ENCODE data around the gene MYLK. TPM values are rescaled to one million over a fixed set of nuclear protein-coding genes. Genes with fewer than 3 reads are reported as not detected.
A peak's percentile ranks its signal among the peaks of the same experiment; 100 is the strongest.
"Not testable (repeated sequence)": the region's sequence is repeated elsewhere in the genome, so short reads cannot be mapped to it uniquely, and the experiment has no call there.

The MYLK gene
- total RNA-seq, 1 donor from 2014 or later = 0.08 TPM

GRCh38 chr3:123892195-123892594, 8.1 kb upstream of the MYLK start:
- Mint-ChIP-seq H3K4me1 (ENCODE audit: low read depth) (no peaks in the 10 kb centered on the region), H3K36me3 (ENCODE audit: low read depth) (no peaks in the 10 kb centered on the region), H3K27me3 (ENCODE audit: insufficient read depth) (peaks cover 23% of the 10 kb centered on the region), H3K4me3 (no peak overlapping the region), H3K9me3 (peaks cover 13% of the 10 kb centered on the region), H3K27ac (no peak overlapping the region)
- no peak for DNase-seq (ENCODE audit: low spot score)
- intact Hi-C loops (cut with micrococcal nuclease) = no loop called here

- H3K36me3 Mint-ChIP-seq (ENCODE audit: low read depth); intact Hi-C loops (cut with micrococcal nuclease); DNase-seq (ENCODE audit: low spot score); H3K27ac Mint-ChIP-seq; H3K4me1 Mint-ChIP-seq (ENCODE audit: low read depth); H3K4me3 Mint-ChIP-seq: not testable (repeated sequence)
- Mint-ChIP-seq H3K27me3 (ENCODE audit: insufficient read depth) (peaks cover 30% of the 10 kb centered on the region), H3K9me3 (peaks cover 13% of the 10 kb centered on the region)
Observed at GRCh38 chr3:123890991-123891390, 6.9 kb upstream of the MYLK start.

GRCh38 chr3:123890162-123890561, 6.0 kb upstream of the MYLK start:
- H3K4me3 Mint-ChIP-seq; DNase-seq (ENCODE audit: low spot score); intact Hi-C loops (cut with micrococcal nuclease); H3K4me1 Mint-ChIP-seq (ENCODE audit: low read depth); H3K36me3 Mint-ChIP-seq (ENCODE audit: low read depth); H3K27ac Mint-ChIP-seq: not testable (repeated sequence)
- peaks cover 13% of the 10 kb centered on the region for H3K9me3 Mint-ChIP-seq
- H3K27me3 Mint-ChIP-seq (ENCODE audit: insufficient read depth) = peaks cover 38% of the 10 kb centered on the region

- peak overlapping the region; percentile 40 for H3K4me3 Mint-ChIP-seq
- intact Hi-C loops (cut with micrococcal nuclease) = loop anchor here (1.0 to 10.0 kb wide), 2 partner anchors 75 to 300 kb away; partner anchors contain the start of gene HACD2
- H3K9me3 Mint-ChIP-seq = no peaks in the 10 kb centered on the region
Observed at GRCh38 chr3:123884993-123885392, 861 bp upstream of the MYLK start.

GRCh38 chr3:123883701-123884202, 380 bp downstream of the MYLK start:
- H3K27ac Mint-ChIP-seq = no peak overlapping the region
- H3K36me3 Mint-ChIP-seq (ENCODE audit: low read depth) = no peaks in the 10 kb centered on the region
- H3K4me3 Mint-ChIP-seq = peak overlapping the region; percentile 67
- DNase-seq (ENCODE audit: low spot score) = no peak
- H3K4me1 Mint-ChIP-seq (ENCODE audit: low read depth) = peaks cover 13% of the 10 kb centered on the region
- intact Hi-C loops (cut with micrococcal nuclease) = loop anchor here (1.0 to 10.0 kb wide), 2 partner anchors 77 to 299 kb away; partner anchors contain the start of gene HACD2
- H3K27me3 Mint-ChIP-seq (ENCODE audit: insufficient read depth) = peaks cover 54% of the 10 kb centered on the region
- no peaks in the 10 kb centered on the region for H3K9me3 Mint-ChIP-seq

More at GRCh38 chr3:123884993-123885392, 861 bp upstream of the MYLK start:
- Mint-ChIP-seq H3K36me3 (ENCODE audit: low read depth) (no peaks in the 10 kb centered on the region), H3K27ac (no peak overlapping the region), H3K27me3 (ENCODE audit: insufficient read depth) (peaks cover 57% of the 10 kb centered on the region), H3K4me1 (ENCODE audit: low read depth) (peaks cover 13% of the 10 kb centered on the region)
- no peak for DNase-seq (ENCODE audit: low spot score)

- Mint-ChIP-seq H3K27ac (no peak overlapping the region), H3K9me3 (no peaks in the 10 kb centered on the region), H3K4me3 (peak overlapping the region; percentile 67), H3K36me3 (ENCODE audit: low read depth) (no peaks in the 10 kb centered on the region), H3K4me1 (ENCODE audit: low read depth) (peaks cover 13% of the 10 kb centered on the region), H3K27me3 (ENCODE audit: insufficient read depth) (peaks cover 49% of the 10 kb centered on the region)
- DNase-seq (ENCODE audit: low spot score) = no peak
- intact Hi-C loops (cut with micrococcal nuclease) = loop anchor here (10.0 kb wide), 1 partner anchor 298 kb away; the partner anchor contains the start of gene HACD2
Observed at GRCh38 chr3:123883111-123883510, 1.0 kb downstream of the MYLK start.

GRCh38 chr3:123881771-123882170, 2.4 kb downstream of the MYLK start:
- intact Hi-C loops (cut with micrococcal nuclease) = loop anchor here (10.0 kb wide), 1 partner anchor 297 kb away; the partner anchor contains the start of gene HACD2
- no peak for DNase-seq (ENCODE audit: low spot score)
- Mint-ChIP-seq H3K27me3 (ENCODE audit: insufficient read depth) (peaks cover 41% of the 10 kb centered on the region), H3K36me3 (ENCODE audit: low read depth) (no peaks in the 10 kb centered on the region), H3K9me3 (no peaks in the 10 kb centered on the region), H3K4me3 (no peak overlapping the region), H3K4me1 (ENCODE audit: low read depth) (peaks cover 13% of the 10 kb centered on the region), H3K27ac (no peak overlapping the region)

- no peaks in the 10 kb centered on the region for H3K36me3 Mint-ChIP-seq (ENCODE audit: low read depth)
- peaks cover 13% of the 10 kb centered on the region for H3K4me1 Mint-ChIP-seq (ENCODE audit: low read depth)
- H3K27ac Mint-ChIP-seq = no peak overlapping the region
- intact Hi-C loops (cut with micrococcal nuclease) = loop anchor here (10.0 kb wide), 1 partner anchor 296 kb away; the partner anchor contains the start of gene HACD2
- H3K9me3 Mint-ChIP-seq = no peaks in the 10 kb centered on the region
- H3K4me3 Mint-ChIP-seq = no peak overlapping the region
- H3K27me3 Mint-ChIP-seq (ENCODE audit: insufficient read depth) = peaks cover 36% of the 10 kb centered on the region
- DNase-seq (ENCODE audit: low spot score) = no peak
Observed at GRCh38 chr3:123880998-123881561, 3.1 kb downstream of the MYLK start.

GRCh38 chr3:123878807-123879206, 5.3 kb downstream of the MYLK start:
- no peak for DNase-seq (ENCODE audit: low spot score)
- H3K27me3 Mint-ChIP-seq (ENCODE audit: insufficient read depth) = peaks cover 30% of the 10 kb centered on the region

GRCh38 chr3:123877965-123878364, 6.2 kb downstream of the MYLK start:
- peaks cover 24% of the 10 kb centered on the region for H3K27me3 Mint-ChIP-seq (ENCODE audit: insufficient read depth)
- H3K9me3 Mint-ChIP-seq = no peaks in the 10 kb centered on the region
- DNase-seq (ENCODE audit: low spot score) = no peak
- H3K4me3 Mint-ChIP-seq = no peak overlapping the region
- peaks cover under 1% of the 10 kb centered on the region for H3K4me1 Mint-ChIP-seq (ENCODE audit: low read depth)
- no peaks in the 10 kb centered on the region for H3K36me3 Mint-ChIP-seq (ENCODE audit: low read depth)
- no peak overlapping the region for H3K27ac Mint-ChIP-seq
- intact Hi-C loops (cut with micrococcal nuclease) = no loop called here

More at GRCh38 chr3:123878807-123879206, 5.3 kb downstream of the MYLK start:
- Mint-ChIP-seq H3K4me3 (no peak overlapping the region), H3K27ac (no peak overlapping the region), H3K4me1 (ENCODE audit: low read depth) (peaks cover 8% of the 10 kb centered on the region), H3K9me3 (no peaks in the 10 kb centered on the region), H3K36me3 (ENCODE audit: low read depth) (no peaks in the 10 kb centered on the region)
- intact Hi-C loops (cut with micrococcal nuclease) = no loop called here

GRCh38 chr3:123877466-123877865, 6.7 kb downstream of the MYLK start:
- H3K27me3 Mint-ChIP-seq (ENCODE audit: insufficient read depth) = peaks cover 19% of the 10 kb centered on the region
- no peak overlapping the region for H3K4me3 Mint-ChIP-seq
- intact Hi-C loops (cut with micrococcal nuclease) = no loop called here
- H3K36me3 Mint-ChIP-seq (ENCODE audit: low read depth) = no peaks in the 10 kb centered on the region
- no peak for DNase-seq (ENCODE audit: low spot score)
- no peak overlapping the region for H3K27ac Mint-ChIP-seq
- no peaks in the 10 kb centered on the region for H3K9me3 Mint-ChIP-seq
- H3K4me1 Mint-ChIP-seq (ENCODE audit: low read depth) = no peaks in the 10 kb centered on the region

GRCh38 chr3:123876858-123877257, 7.3 kb downstream of the MYLK start:
- no peak overlapping the region for H3K27ac Mint-ChIP-seq
- peaks cover 19% of the 10 kb centered on the region for H3K27me3 Mint-ChIP-seq (ENCODE audit: insufficient read depth)
- no peaks in the 10 kb centered on the region for H3K4me1 Mint-ChIP-seq (ENCODE audit: low read depth)
- H3K9me3 Mint-ChIP-seq = no peaks in the 10 kb centered on the region
- DNase-seq (ENCODE audit: low spot score) = no peak
- no peak overlapping the region for H3K4me3 Mint-ChIP-seq
- no peaks in the 10 kb centered on the region for H3K36me3 Mint-ChIP-seq (ENCODE audit: low read depth)
- intact Hi-C loops (cut with micrococcal nuclease) = no loop called here

- no peaks in the 10 kb centered on the region for H3K9me3 Mint-ChIP-seq
- no peaks in the 10 kb centered on the region for H3K36me3 Mint-ChIP-seq (ENCODE audit: low read depth)
- DNase-seq (ENCODE audit: low spot score) = no peak
- intact Hi-C loops (cut with micrococcal nuclease) = no loop called here
- H3K4me1 Mint-ChIP-seq (ENCODE audit: low read depth) = no peaks in the 10 kb centered on the region
- H3K27ac Mint-ChIP-seq = no peak overlapping the region
- H3K4me3 Mint-ChIP-seq = no peak overlapping the region
- peaks cover 14% of the 10 kb centered on the region for H3K27me3 Mint-ChIP-seq (ENCODE audit: insufficient read depth)
Observed at GRCh38 chr3:123872621-123873020, 11.5 kb downstream of the MYLK start.

Data from activated T-helper 1 cell treated with anti-CD3 and anti-CD28 coated beads, Interleukin-12 subunit alpha, Interleukin-12 subunit beta, Interleukin-2, Interleukin-4 antibody, amounts not matched to agents 30 ng/mL and 10 ng/mL and 1 ng/mL, durations not matched to agents 14 hours and 24 hours and 36 hours (primary cell).